ENCODE results near the gene PITX2. TPM values are rescaled to one million over a fixed set of nuclear protein-coding genes. Genes with fewer than 3 reads are reported as not detected.
A peak's percentile ranks its signal among the peaks of the same experiment; 100 is the strongest.

PITX2 gene
- total and polyA plus RNA-seq, 2 of the 8 experiments (the other 6 are each of a cell fraction or from before 2014, with no cell fraction given), result 0.09 to 0.67 TPM

DNA sequence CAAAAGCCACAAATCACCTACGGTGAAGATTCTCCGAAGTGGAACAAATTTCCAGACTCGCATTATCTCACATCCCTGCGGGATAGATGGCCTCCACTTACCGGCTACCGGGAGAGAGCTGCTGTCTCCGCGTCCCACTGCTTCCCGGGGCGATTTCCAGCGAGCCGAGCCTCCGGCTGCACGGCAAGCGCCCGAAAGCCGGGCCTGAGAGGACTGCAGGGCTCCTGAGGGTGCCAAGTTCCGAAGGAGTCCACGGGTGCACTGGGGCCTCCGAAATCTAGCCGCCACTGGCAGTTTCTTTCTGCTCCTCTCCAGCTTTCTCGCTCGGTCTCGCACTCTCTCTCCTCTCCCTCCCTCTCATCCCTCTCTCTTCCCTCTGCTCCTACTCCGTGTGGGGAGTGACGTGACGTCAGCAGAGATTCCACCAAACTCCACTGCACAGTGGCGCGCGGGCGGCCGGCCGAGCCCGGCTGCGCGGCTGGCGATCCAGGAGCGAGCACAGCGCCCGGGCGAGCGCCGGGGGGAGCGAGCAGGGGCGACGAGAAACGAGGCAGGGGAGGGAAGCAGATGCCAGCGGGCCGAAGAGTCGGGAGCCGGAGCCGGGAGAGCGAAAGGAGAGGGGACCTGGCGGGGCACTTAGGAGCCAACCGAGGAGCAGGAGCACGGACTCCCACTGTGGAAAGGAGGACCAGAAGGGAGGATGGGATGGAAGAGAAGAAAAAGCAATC, 14.0 kb upstream of the PITX2 start (continued):
- TF ChIP-seq, protein P1, sequence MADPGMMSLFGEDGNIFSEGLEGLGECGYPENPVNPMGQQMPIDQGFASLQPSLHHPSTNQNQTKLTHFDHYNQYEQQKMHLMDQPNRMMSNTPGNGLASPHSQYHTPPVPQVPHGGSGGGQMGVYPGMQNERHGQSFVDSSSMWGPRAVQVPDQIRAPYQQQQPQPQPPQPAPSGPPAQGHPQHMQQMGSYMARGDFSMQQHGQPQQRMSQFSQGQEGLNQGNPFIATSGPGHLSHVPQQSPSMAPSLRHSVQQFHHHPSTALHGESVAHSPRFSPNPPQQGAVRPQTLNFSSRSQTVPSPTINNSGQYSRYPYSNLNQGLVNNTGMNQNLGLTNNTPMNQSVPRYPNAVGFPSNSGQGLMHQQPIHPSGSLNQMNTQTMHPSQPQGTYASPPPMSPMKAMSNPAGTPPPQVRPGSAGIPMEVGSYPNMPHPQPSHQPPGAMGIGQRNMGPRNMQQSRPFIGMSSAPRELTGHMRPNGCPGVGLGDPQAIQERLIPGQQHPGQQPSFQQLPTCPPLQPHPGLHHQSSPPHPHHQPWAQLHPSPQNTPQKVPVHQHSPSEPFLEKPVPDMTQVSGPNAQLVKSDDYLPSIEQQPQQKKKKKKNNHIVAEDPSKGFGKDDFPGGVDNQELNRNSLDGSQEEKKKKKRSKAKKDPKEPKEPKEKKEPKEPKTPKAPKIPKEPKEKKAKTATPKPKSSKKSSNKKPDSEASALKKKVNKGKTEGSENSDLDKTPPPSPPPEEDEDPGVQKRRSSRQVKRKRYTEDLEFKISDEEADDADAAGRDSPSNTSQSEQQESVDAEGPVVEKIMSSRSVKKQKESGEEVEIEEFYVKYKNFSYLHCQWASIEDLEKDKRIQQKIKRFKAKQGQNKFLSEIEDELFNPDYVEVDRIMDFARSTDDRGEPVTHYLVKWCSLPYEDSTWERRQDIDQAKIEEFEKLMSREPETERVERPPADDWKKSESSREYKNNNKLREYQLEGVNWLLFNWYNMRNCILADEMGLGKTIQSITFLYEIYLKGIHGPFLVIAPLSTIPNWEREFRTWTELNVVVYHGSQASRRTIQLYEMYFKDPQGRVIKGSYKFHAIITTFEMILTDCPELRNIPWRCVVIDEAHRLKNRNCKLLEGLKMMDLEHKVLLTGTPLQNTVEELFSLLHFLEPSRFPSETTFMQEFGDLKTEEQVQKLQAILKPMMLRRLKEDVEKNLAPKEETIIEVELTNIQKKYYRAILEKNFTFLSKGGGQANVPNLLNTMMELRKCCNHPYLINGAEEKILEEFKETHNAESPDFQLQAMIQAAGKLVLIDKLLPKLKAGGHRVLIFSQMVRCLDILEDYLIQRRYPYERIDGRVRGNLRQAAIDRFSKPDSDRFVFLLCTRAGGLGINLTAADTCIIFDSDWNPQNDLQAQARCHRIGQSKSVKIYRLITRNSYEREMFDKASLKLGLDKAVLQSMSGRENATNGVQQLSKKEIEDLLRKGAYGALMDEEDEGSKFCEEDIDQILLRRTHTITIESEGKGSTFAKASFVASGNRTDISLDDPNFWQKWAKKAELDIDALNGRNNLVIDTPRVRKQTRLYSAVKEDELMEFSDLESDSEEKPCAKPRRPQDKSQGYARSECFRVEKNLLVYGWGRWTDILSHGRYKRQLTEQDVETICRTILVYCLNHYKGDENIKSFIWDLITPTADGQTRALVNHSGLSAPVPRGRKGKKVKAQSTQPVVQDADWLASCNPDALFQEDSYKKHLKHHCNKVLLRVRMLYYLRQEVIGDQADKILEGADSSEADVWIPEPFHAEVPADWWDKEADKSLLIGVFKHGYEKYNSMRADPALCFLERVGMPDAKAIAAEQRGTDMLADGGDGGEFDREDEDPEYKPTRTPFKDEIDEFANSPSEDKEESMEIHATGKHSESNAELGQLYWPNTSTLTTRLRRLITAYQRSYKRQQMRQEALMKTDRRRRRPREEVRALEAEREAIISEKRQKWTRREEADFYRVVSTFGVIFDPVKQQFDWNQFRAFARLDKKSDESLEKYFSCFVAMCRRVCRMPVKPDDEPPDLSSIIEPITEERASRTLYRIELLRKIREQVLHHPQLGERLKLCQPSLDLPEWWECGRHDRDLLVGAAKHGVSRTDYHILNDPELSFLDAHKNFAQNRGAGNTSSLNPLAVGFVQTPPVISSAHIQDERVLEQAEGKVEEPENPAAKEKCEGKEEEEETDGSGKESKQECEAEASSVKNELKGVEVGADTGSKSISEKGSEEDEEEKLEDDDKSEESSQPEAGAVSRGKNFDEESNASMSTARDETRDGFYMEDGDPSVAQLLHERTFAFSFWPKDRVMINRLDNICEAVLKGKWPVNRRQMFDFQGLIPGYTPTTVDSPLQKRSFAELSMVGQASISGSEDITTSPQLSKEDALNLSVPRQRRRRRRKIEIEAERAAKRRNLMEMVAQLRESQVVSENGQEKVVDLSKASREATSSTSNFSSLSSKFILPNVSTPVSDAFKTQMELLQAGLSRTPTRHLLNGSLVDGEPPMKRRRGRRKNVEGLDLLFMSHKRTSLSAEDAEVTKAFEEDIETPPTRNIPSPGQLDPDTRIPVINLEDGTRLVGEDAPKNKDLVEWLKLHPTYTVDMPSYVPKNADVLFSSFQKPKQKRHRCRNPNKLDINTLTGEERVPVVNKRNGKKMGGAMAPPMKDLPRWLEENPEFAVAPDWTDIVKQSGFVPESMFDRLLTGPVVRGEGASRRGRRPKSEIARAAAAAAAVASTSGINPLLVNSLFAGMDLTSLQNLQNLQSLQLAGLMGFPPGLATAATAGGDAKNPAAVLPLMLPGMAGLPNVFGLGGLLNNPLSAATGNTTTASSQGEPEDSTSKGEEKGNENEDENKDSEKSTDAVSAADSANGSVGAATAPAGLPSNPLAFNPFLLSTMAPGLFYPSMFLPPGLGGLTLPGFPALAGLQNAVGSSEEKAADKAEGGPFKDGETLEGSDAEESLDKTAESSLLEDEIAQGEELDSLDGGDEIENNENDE (IDR thresholded peaks at IDR 0.05; ENCODE audit: insufficient replicate concordance, low read length), result peak; percentile 18
- TF ChIP-seq TAF1 (IDR thresholded peaks at IDR 0.05; ENCODE audit: low read depth, low read length), result no peak
- no peak for TF ChIP-seq MAFK (IDR thresholded peaks at IDR 0.05; ENCODE audit: low read depth, low read length)
- TF ChIP-seq SP2 (IDR thresholded peaks at IDR 0.05; ENCODE audit: low read length), result no peak
- peak; percentile 45; the same call in 1 of the 2 replicates for TF ChIP-seq BACH1 (IDR thresholded peaks at IDR 0.05; ENCODE audit: low read length)
- no peak for TF ChIP-seq POLR2A (IDR thresholded peaks at IDR 0.05; ENCODE audit: control extremely low read depth in 1 of 2, low read depth in 2 of 2, low read length in 2 of 2)
- 0 out of 2 replicates have a peak, but pooled peaks have one; percentile 2 for TF ChIP-seq POU5F1 (IDR thresholded peaks at IDR 0.05; ENCODE audit: low read depth, low read length)
- no peak for TF ChIP-seq BCL11A (IDR thresholded peaks at IDR 0.05; ENCODE audit: low read depth in 2 of 2, low read length in 2 of 2)
- TF ChIP-seq RAD21 (IDR thresholded peaks at IDR 0.05 in 1 of 2, conservative IDR thresholded peaks at IDR 0.05 in 1 of 2; ENCODE audit: low read depth in 2 of 2, low read length in 2 of 2), result no peak
- peak; percentile 100 for TF ChIP-seq KDM4A (IDR thresholded peaks at IDR 0.05; ENCODE audit: low read depth, low read length, severe bottlenecking)
- TF ChIP-seq SIRT6 (IDR thresholded peaks at IDR 0.05; ENCODE audit: low read length), result no peak
